ENCODE results near the gene TIGD4.

Gene TIGD4

GRCh38 chr4:152819026-152819645 lies 39.6 kb upstream of the TIGD4 start:
- no peak for DNase-seq (ENCODE audit: low read depth)
- TF ChIP-seq, protein P1, sequence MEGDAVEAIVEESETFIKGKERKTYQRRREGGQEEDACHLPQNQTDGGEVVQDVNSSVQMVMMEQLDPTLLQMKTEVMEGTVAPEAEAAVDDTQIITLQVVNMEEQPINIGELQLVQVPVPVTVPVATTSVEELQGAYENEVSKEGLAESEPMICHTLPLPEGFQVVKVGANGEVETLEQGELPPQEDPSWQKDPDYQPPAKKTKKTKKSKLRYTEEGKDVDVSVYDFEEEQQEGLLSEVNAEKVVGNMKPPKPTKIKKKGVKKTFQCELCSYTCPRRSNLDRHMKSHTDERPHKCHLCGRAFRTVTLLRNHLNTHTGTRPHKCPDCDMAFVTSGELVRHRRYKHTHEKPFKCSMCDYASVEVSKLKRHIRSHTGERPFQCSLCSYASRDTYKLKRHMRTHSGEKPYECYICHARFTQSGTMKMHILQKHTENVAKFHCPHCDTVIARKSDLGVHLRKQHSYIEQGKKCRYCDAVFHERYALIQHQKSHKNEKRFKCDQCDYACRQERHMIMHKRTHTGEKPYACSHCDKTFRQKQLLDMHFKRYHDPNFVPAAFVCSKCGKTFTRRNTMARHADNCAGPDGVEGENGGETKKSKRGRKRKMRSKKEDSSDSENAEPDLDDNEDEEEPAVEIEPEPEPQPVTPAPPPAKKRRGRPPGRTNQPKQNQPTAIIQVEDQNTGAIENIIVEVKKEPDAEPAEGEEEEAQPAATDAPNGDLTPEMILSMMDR (conservative IDR thresholded peaks at IDR 0.05; ENCODE audit: low read depth, low read length), result no peak
- H3K4me3 ChIP-seq (ENCODE audit: low read depth, low read length), result no peak overlapping the region

- peak; percentile 52 for DNase-seq (ENCODE audit: low read depth)
- no peak overlapping the region for H3K4me3 ChIP-seq (ENCODE audit: low read depth, low read length)
- TF ChIP-seq, protein P1 (conservative IDR thresholded peaks at IDR 0.05; ENCODE audit: low read depth, low read length), result no peak
These were observed 37.8 kb upstream of the TIGD4 start for GRCh38 chr4:152817331-152817730.

DNA sequence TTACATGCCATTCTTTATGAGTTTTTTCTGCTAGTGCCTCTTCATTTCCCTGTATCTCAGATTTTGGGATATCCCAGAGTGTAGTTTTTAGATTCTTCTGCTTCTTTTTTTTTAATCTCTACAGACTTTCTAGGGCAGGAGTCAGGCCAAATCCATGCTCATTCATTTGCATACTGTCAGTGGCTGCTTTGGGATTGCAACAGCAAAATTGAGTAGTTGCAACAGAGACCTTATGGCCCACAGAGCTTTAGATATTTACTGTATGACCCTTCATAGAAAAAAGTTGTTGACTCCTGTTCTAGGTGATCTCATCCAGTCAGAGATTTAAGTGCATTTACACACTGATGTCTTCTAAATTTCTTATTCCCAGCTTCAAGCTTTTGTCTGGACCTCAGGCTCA lies 35.5 kb upstream of the TIGD4 start:
- H3K4me3 ChIP-seq (ENCODE audit: low read depth, low read length), result no peak overlapping the region
- TF ChIP-seq, protein P1 (conservative IDR thresholded peaks at IDR 0.05; ENCODE audit: low read depth, low read length), result no peak
- DNase-seq (ENCODE audit: low read depth), result peak; percentile 68

- no peak for DNase-seq (ENCODE audit: low read depth)
- TF ChIP-seq, protein P1 (conservative IDR thresholded peaks at IDR 0.05; ENCODE audit: low read depth, low read length), result no peak
These were observed 31.3 kb upstream of the TIGD4 start for GRCh38 chr4:152810715-152811287.

DNA sequence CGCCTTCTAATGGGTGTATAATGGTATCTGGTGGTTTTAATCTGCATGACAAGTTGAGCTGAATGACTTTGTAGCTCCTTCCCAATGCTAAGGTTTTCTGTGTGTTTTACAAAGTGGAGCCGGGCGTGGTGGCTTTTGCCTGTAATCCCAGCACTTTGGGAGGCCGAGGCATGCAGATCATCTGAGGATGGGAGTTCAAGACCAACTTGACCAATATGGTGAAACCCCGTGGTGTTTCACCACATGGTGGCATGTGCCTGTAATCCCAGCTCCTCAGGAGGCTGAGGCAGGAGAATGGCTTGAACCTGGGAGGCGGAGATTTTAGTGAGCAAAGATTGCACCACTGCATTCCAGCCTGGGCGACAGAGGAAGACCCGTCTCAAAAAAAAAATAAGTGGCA lies 29.1 kb upstream of the TIGD4 start:
- no peak for DNase-seq (ENCODE audit: low read depth)
- H3K4me3 ChIP-seq (ENCODE audit: low read depth, low read length), result no peak overlapping the region
- TF ChIP-seq, protein P1 (conservative IDR thresholded peaks at IDR 0.05; ENCODE audit: low read depth, low read length), result no peak

More at GRCh38 chr4:152810715-152811287, 31.3 kb upstream of the TIGD4 start:
- no peak overlapping the region for H3K4me3 ChIP-seq (ENCODE audit: low read depth, low read length)

DNA sequence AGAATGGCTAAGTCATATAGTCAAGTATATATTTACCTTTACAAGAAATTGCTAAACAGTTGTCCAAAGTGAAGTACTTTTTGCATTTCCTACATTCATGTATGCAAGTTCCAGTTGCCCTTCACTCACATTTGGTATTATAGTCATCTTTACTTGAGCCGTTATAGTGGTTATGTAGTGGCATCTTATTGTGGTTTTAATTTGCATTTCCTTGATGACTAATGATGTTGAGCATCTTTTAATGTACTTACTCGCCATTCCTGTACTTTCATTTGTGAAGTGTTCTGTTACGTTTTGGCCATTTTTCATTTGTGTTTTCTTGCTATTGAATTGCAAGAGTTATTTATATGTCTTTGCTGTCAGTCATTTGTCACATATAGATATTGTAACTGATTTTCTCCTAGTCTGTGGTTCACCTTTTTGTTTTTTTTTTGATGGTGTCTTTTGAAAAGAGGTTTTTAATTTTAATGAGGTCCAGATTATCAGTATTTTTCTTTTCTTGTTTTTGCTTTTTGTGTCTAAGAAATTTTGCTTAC lies 27.8 kb upstream of the TIGD4 start:
- peak; percentile 43 for DNase-seq (ENCODE audit: low read depth)
- TF ChIP-seq, protein P1 (conservative IDR thresholded peaks at IDR 0.05; ENCODE audit: low read depth, low read length), result no peak
- no peak overlapping the region for H3K4me3 ChIP-seq (ENCODE audit: low read depth, low read length)

Measured in choroid plexus epithelial cell (primary cell).